ENCODE results near the gene FAM3D.

FAM3D gene

DNA sequence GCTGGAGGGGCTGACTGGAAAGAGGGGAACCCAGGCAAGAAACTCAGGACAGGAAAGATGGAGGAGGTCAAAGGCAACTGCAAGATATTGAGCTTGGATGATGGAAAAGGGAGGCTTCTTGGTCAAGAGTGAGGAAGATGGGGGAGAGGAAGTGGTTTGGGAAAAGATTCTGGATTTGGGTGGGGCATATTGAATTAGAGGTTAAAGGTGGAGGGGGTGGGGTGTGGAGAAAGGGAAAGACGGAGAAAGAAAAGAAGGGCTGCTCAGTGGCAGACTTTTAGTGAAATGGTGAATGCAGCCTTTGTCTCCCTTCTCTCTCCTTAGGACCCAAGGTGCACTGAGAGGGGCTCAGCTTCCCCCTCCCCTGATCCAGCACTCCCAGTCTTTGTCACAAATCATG, 655 bp upstream of the FAM3D start:
- no peak overlapping the region for H3K4me3 ChIP-seq (replicated peaks; ENCODE audit: insufficient read depth, low read length)
- H3K27me3 ChIP-seq (ENCODE audit: insufficient read depth, poor library complexity, severe bottlenecking), result no peaks in the 10 kb centered on the region
- TF ChIP-seq, protein P1, sequence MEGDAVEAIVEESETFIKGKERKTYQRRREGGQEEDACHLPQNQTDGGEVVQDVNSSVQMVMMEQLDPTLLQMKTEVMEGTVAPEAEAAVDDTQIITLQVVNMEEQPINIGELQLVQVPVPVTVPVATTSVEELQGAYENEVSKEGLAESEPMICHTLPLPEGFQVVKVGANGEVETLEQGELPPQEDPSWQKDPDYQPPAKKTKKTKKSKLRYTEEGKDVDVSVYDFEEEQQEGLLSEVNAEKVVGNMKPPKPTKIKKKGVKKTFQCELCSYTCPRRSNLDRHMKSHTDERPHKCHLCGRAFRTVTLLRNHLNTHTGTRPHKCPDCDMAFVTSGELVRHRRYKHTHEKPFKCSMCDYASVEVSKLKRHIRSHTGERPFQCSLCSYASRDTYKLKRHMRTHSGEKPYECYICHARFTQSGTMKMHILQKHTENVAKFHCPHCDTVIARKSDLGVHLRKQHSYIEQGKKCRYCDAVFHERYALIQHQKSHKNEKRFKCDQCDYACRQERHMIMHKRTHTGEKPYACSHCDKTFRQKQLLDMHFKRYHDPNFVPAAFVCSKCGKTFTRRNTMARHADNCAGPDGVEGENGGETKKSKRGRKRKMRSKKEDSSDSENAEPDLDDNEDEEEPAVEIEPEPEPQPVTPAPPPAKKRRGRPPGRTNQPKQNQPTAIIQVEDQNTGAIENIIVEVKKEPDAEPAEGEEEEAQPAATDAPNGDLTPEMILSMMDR (IDR thresholded peaks at IDR 0.05; ENCODE audit: insufficient read depth, low read length), result no peak
- TF ChIP-seq SPI1 (IDR thresholded peaks at IDR 0.05; ENCODE audit: borderline replicate concordance, low read depth), result no peak
- TF ChIP-seq GABPA (IDR thresholded peaks at IDR 0.05; ENCODE audit: low read depth), result no peak
- TF ChIP-seq, protein P2, sequence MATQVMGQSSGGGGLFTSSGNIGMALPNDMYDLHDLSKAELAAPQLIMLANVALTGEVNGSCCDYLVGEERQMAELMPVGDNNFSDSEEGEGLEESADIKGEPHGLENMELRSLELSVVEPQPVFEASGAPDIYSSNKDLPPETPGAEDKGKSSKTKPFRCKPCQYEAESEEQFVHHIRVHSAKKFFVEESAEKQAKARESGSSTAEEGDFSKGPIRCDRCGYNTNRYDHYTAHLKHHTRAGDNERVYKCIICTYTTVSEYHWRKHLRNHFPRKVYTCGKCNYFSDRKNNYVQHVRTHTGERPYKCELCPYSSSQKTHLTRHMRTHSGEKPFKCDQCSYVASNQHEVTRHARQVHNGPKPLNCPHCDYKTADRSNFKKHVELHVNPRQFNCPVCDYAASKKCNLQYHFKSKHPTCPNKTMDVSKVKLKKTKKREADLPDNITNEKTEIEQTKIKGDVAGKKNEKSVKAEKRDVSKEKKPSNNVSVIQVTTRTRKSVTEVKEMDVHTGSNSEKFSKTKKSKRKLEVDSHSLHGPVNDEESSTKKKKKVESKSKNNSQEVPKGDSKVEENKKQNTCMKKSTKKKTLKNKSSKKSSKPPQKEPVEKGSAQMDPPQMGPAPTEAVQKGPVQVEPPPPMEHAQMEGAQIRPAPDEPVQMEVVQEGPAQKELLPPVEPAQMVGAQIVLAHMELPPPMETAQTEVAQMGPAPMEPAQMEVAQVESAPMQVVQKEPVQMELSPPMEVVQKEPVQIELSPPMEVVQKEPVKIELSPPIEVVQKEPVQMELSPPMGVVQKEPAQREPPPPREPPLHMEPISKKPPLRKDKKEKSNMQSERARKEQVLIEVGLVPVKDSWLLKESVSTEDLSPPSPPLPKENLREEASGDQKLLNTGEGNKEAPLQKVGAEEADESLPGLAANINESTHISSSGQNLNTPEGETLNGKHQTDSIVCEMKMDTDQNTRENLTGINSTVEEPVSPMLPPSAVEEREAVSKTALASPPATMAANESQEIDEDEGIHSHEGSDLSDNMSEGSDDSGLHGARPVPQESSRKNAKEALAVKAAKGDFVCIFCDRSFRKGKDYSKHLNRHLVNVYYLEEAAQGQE (IDR thresholded peaks at IDR 0.05; ENCODE audit: insufficient replicate concordance, low read depth), result no peak
- no peak for TF ChIP-seq POLR2AphosphoS5 (IDR thresholded peaks at IDR 0.05; ENCODE audit: low read depth)
- no peak for DNase-seq (ENCODE audit: low read depth in 1 of 2, low spot score in 1 of 2)
- no peak overlapping the region for H3K27ac ChIP-seq (replicated peaks)

DNA sequence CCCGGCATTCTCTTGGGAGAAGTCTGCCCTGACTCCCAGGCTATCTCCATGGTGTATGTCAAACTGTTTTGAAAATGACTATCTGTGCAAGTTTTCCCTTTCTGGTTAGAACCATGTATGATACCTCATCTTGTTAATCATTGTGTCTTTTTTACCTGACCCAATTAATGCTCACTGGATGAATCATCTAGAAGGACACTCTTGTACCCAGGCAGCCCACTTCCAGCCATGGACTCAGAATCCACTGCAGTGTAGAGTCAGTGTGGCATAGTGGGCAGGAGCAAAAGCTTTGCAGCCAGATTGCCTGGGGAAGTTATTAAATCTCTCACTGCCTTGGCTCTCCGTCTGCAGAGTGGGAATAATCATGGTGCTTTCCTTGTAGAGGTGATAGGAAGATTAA, 1.2 kb downstream of the FAM3D start:
- Histone ChIP-seq H3K27ac (replicated peaks) (no peak overlapping the region), H3K27me3 (ENCODE audit: insufficient read depth, poor library complexity, severe bottlenecking) (no peaks in the 10 kb centered on the region), H3K4me3 (replicated peaks; ENCODE audit: insufficient read depth, low read length) (no peak overlapping the region)
- DNase-seq (ENCODE audit: low read depth in 1 of 2, low spot score in 1 of 2), result no peak
- TF ChIP-seq GABPA (IDR thresholded peaks at IDR 0.05; ENCODE audit: low read depth) (no peak), POLR2AphosphoS5 (IDR thresholded peaks at IDR 0.05; ENCODE audit: low read depth) (no peak), SPI1 (IDR thresholded peaks at IDR 0.05; ENCODE audit: borderline replicate concordance, low read depth) (no peak)
- TF ChIP-seq, protein P2 (IDR thresholded peaks at IDR 0.05; ENCODE audit: insufficient replicate concordance, low read depth), result no peak
- TF ChIP-seq, protein P1 (IDR thresholded peaks at IDR 0.05; ENCODE audit: insufficient read depth, low read length), result no peak

DNA sequence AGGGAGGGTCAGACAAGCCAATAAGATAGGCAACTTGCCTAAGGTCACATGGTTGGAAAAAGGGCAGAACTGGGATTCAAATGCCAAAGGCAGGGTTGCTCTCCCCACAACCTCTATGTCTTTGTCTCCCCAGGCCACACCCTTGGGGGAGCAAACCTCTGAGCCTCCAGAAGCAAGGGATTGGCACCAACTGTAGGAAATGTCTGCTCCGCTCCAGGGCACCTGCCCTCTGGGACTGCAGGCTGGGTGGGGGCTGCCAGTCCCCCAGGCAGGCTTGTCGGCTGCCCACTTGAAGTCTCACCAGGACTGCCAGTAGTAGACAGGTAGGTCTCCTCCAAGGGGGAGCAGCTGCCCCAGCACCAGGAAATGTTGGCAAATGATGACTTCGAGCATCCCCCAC, 2.0 kb downstream of the FAM3D start:
- Histone ChIP-seq H3K27me3 (ENCODE audit: insufficient read depth, poor library complexity, severe bottlenecking) (no peaks in the 10 kb centered on the region), H3K27ac (replicated peaks) (no peak overlapping the region), H3K4me3 (replicated peaks; ENCODE audit: insufficient read depth, low read length) (no peak overlapping the region)
- DNase-seq (ENCODE audit: low read depth in 1 of 2, low spot score in 1 of 2), result no peak
- TF ChIP-seq GABPA (IDR thresholded peaks at IDR 0.05; ENCODE audit: low read depth), result no peak
- TF ChIP-seq, protein P1 (IDR thresholded peaks at IDR 0.05; ENCODE audit: insufficient read depth, low read length), result no peak
- no peak for TF ChIP-seq SPI1 (IDR thresholded peaks at IDR 0.05; ENCODE audit: borderline replicate concordance, low read depth)
- TF ChIP-seq POLR2AphosphoS5 (IDR thresholded peaks at IDR 0.05; ENCODE audit: low read depth), result no peak
- TF ChIP-seq, protein P2 (IDR thresholded peaks at IDR 0.05; ENCODE audit: insufficient replicate concordance, low read depth), result no peak

Data from HL-60 (cell line).